HFF-Myc (cell line): ENCODE data around the gene MTX3.

Experiments used
- DNase-seq: peaks from one replicate; pipeline ENCODE4 v3.0.0-alpha.2; 2011; ENCODE audit warnings: low read depth; ENCODE audit errors: extremely low read depth
- H3K4me3 ChIP-seq: replicated peaks from 2 replicates; pipeline ENCODE4 v1.5.1; 2011; ENCODE audit warnings: low read depth, mild to moderate bottlenecking, control low read depth, low read length
- CTCF ChIP-seq: IDR thresholded peaks from 2 replicates; pipeline ENCODE4 v1.5.1; 2012; ENCODE audit warnings: mild to moderate bottlenecking, low read depth, low read length, control low read depth; ENCODE audit errors: missing control alignments

Gene MTX3

DNA sequence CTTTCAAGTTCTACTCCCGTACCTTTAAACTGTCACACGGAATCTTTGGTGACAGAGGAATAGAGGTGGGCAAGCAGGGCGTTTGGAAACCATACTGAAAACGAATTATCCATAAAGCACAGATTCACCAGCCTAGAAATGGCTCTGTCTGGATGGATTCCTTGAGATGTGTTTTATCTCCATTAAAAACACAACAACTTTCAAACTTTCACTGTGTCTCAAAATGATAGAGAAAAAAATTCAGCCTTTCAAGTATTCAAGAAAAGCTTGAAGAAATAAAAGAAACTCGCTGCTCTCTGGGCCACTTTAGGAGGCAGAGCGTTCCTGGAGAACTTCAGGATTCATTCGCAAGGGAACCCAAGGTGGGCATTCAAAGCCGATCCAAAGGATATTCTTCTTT, 43.5 kb upstream of the MTX3 start:
- no peak overlapping the region for H3K4me3 ChIP-seq
- TF ChIP-seq CTCF: no peak
- no peak for DNase-seq

DNA sequence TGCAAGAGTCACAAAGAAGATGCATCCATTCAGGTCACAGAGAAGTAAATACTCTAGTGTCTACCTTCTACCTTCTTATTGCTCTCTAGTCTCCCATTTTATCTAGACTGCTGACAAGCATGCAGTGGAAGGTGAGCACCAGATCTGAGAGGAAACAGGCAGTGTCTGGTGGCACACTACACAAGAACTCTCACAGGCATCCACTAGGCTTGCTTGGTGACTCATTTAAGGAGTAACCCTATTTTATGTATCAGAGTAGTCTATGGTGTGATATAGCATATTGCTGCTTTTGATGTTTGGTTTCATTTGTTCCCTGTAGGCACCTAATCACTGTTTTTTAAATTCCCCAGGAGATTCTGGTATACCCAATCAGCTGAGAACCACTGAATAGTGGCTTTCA, 42.5 kb upstream of the MTX3 start:
- DNase-seq: no peak
- TF ChIP-seq CTCF: no peak
- no peak overlapping the region for H3K4me3 ChIP-seq

- TF ChIP-seq CTCF: no peak
- no peak for DNase-seq
- no peak overlapping the region for H3K4me3 ChIP-seq
These were observed 40.0 kb upstream of the MTX3 start for GRCh38 chr5:80031109-80031508.

GRCh38 chr5:80026841-80027240, 35.8 kb upstream of the MTX3 start:
- TF ChIP-seq CTCF: no peak
- no peak for DNase-seq

DNA sequence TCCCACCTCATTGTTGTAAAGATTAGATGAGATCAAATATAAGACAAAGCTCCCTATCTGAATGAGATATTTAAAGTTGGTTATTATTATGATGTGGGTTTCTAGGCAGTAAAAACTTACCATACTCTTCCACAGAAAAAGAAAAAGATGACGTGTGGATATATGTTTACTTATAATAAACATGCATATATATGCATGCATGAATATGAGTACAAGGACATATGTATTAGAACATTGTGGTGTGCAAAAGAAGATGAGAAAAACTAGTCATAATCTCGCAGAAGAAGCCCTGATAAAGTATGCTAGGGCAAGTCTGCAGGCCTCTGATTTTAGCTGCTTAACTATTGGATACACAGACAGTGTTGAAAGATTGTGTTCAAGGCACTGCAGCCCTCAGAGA, 34.0 kb upstream of the MTX3 start:
- TF ChIP-seq CTCF: no peak
- no peak overlapping the region for H3K4me3 ChIP-seq
- no peak for DNase-seq

More at GRCh38 chr5:80026841-80027240, 35.8 kb upstream of the MTX3 start:
- no peak overlapping the region for H3K4me3 ChIP-seq

DNA sequence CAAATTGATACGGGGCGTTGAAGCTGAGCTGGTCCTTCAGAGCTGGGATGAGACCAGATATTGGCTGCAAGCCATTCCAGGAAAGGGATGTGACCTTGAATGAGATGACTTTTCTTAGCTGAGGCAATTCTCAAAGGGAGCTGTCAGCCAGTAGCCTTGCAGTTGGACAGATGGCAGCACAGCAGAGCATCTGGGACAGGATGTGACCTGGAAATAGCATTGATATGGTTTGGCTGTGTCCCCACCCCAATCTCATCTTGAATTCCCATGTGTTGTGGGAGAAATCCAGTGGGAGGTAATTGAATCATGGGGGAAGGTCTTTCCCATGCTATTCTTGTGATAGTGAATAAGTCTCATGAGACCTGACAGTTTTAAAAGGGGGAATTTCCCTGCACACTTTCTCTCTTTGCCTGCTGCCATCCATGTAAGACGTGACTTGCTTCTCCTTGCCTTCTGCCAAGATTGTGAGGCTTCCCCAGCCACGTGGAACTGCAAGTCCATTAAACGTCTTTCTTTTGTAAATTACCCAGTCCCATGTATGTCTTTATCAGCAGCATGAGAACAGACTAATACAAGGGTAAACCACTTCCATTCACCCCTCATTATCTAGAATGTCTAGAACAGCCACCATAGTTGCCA, 19.8 kb upstream of the MTX3 start:
- H3K4me3 ChIP-seq: no peak overlapping the region
- DNase-seq: no peak
- TF ChIP-seq CTCF: no peak
